Gastroesophageal sphincter (tissue), 4 donors: ENCODE data around the gene NOL3. TPM values are rescaled to one million over a fixed set of nuclear protein-coding genes. Genes with fewer than 3 reads are reported as not detected.
A peak's percentile ranks its signal among the peaks of the same experiment; 100 is the strongest.

ENCODE experiments used
- ATAC-seq: fragments of 150-250 bp; one replicate; pipeline ENCODE4 v1.9.1; 2016; ENCODE audit warnings: mild to moderate bottlenecking, moderate library complexity
- H3K27ac ChIP-seq, 4 donors: fragments of 200-600 bp; sonication (generic) in 3 of 4; 1 replicate in 3 of 4; 2 replicates in 1 of 4; pipeline ENCODE4 v1.5.1; 2016 to 2019
- H3K27me3 ChIP-seq: fragments of 200-600 bp; sonication (generic); one replicate; pipeline ENCODE4 v1.5.1; 2019
- H3K36me3 ChIP-seq, 2 donors: fragments of 200-600 bp; sonication (generic); one replicate each; pipeline ENCODE4 v1.5.1; 2019; ENCODE audit warnings: control low read depth in 1 of 2
- H3K4me1 ChIP-seq, 3 donors: fragments of 200-600 bp; sonication (generic); 1 replicate in 2 of 3; 2 replicates in 1 of 3; pipeline ENCODE4 v1.5.1; 2016 to 2019; ENCODE audit warnings: control low read depth in 2 of 3
- H3K4me3 ChIP-seq, 2 donors: fragments of 200-600 bp; sonication (generic); one replicate each; pipeline ENCODE4 v1.5.1; 2019; ENCODE audit warnings: mild to moderate bottlenecking in 1 of 2, moderate library complexity in 1 of 2
- H3K9me3 ChIP-seq, 3 donors: fragments of 200-600 bp; sonication (generic); one replicate each; pipeline ENCODE4 v1.5.1; 2017 to 2019; ENCODE audit warnings: control low read depth in 2 of 3
- CTCF ChIP-seq, 4 experiments: fragments of 200-600 bp in 2 of 4; fragments of 450-650 bp in 2 of 4; sonication (generic) in 1 of 4; IDR thresholded peaks; one replicate each; pipeline ENCODE4 v1.5.1; 2017 to 2019; ENCODE audit warnings: antibody characterized with exemption in 4 of 4, mild to moderate bottlenecking in 2 of 4, moderate library complexity in 2 of 4
- EP300 ChIP-seq: sonication (generic); formaldehyde crosslinking; IDR thresholded peaks from one replicate; pipeline ENCODE4 v1.6.1; 2017; ENCODE audit warnings: antibody characterized with exemption, mild to moderate bottlenecking
- POLR2A ChIP-seq, 2 donors: fragments of 450-650 bp; IDR thresholded peaks; one replicate each; pipeline ENCODE4 v1.6.1; 2017; ENCODE audit warnings: antibody characterized with exemption in 2 of 2, mild to moderate bottlenecking in 2 of 2, moderate library complexity in 1 of 2
- POLR2AphosphoS5 ChIP-seq: sonication (generic); formaldehyde crosslinking; IDR thresholded peaks from one replicate; pipeline ENCODE4 v1.6.1; 2017; ENCODE audit warnings: antibody characterized with exemption
- WGBS, 2 donors: methylation state at CpG; one replicate each; pipeline ENCODE4 v1.1.5; 2018; ENCODE audit warnings: low coverage in 1 of 2; 5-methylcytosine and 5-hydroxymethylcytosine counted together
- total RNA-seq, 4 donors: library from RNA; depleted of rRNA; stranded (reverse); fragments of >200 nt; gene quantifications; one replicate each; pipeline ENCODE4 v1.1.0, GENCODE V29; 2016

Gene NOL3
- total RNA-seq, 4 donors from 2014 or later: 23.0 to 78.9 (median 49.9) TPM

DNA sequence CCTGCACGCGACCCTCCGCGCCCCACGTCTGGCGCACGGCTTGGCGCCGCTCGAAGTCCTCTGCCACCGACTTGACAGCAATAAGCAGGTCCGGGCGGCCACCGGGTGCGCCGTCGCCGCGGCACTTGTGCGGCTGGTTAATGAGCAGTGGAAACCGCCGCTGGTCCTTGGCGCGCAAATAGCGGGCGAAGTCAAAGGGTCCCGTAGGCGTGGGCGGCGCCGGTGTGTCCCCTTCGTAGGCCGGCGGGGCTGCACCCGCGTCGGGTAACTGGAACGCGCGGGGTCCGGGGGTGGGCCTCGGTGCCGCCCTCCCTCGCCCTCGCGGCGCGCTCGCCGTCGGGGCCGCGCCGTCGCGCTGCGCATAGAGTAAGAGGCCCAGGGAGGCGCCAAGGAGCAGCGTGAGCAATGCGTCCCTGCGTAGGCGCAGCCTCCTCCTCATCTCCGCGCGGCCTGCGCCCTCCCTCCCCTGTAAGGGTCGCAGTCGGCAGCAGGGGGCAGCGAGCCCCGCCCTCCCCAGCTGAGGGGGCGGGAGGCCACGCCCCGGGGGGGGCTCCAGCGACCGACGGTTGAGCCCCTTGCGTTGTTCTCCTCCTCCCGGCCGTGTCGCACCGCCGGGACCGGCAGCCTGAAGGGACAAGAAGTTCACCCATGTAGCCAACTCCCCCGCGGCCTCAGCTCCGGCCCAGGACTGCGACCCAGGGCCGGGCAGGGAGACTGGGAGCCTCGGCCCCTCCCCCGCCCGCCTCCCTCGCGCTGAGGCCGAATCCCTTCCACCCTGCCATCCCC lies 20.1 kb upstream of the NOL3 start:
- Histone ChIP-seq H3K9me3 (no peaks in the 10 kb centered on the region), H3K27ac (peak overlapping the region; percentile 72 to 95 (median 92)), H3K4me1 (peaks cover 0 to 42% (median 16%) of the 10 kb centered on the region in 3 donors), H3K4me3 (peak overlapping the region; percentile 43 to 80), H3K27me3 (no peaks in the 10 kb centered on the region), H3K36me3 (peaks cover 0 to 44% of the 10 kb centered on the region in 2 donors)
- peak; percentile 39 for ATAC-seq
- no peak for TF ChIP-seq POLR2A (IDR thresholded peaks at IDR 0.05)
- peak; percentile 24 for TF ChIP-seq POLR2AphosphoS5
- TF ChIP-seq CTCF (IDR thresholded peaks at IDR 0.05): peak in 1 of 4 experiments; percentile 16
- no peak for TF ChIP-seq EP300
- WGBS, 2 donors: no CpG with 5 or more reads among the region's 94 CpGs

GRCh38 chr16:67150833-67151396 lies 19.4 kb upstream of the NOL3 start, which contains the start of gene B3GNT9:
TSS of gene B3GNT9 (minus strand) at chr16:67150998. CDS start at chr16:67150485, 513 bp downstream.
- no peaks in the 10 kb centered on the region for H3K9me3 ChIP-seq
- peak; percentile 84 for ATAC-seq
- peaks cover 0 to 49% (median 22%) of the 10 kb centered on the region in 3 donors for H3K4me1 ChIP-seq
- peak in 1 of 4 experiments; percentile 8 for TF ChIP-seq CTCF (IDR thresholded peaks at IDR 0.05)
- peak; percentile 27 for TF ChIP-seq POLR2AphosphoS5
- TF ChIP-seq POLR2A (IDR thresholded peaks at IDR 0.05): no peak
- peak within 1 kb of the TSS; percentile 72 to 95 (median 92) for H3K27ac ChIP-seq
- peak within 1 kb of the TSS; percentile 43 to 80 for H3K4me3 ChIP-seq
- no peaks in the 10 kb centered on the region for H3K27me3 ChIP-seq
- H3K36me3 ChIP-seq: peaks cover 0 to 37% of the 10 kb centered on the region in 2 donors
- 2% methylated on average over 9 of the region's 34 CpGs; no CpG with 5 or more reads in 1 of the 2 donors for WGBS, 2 donors

DNA sequence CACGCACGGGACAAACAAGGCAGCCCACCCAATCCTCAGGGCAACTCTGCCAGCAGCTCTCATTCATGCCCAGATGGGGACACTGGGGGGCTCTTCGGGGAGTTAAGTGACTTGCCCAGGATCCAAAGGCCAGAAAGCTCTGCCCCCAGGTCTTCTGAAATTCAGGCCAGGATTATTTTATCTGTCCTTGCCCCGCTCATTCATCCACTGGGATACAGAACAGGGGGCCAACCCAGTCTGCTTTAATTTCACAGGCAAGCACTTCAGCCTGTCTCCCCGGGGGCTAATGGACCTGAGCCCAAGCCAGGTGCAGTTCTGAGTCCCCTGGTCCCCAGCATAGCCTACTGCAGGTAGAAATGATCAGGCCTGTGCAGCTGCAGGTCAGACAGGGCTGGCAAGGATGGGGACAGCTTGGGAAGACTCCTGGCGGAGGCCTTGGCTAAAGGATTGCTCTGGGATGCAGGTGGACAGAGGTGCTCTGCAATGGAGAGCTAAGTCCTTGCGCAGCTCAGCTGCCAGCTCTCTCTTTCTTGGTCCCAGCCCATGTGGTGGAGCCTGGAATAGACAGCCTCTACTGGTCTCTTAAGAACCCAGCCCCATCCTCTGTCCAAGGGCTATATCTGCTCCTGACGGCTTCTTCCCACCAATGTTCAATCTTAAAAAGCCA lies 18.8 kb upstream of the NOL3 start:
- WGBS, 2 donors: 0 to 32% methylated on average over 1 to 6 of the region's 8 CpGs
- peak in 1 of 4 experiments; percentile 1 for TF ChIP-seq CTCF (IDR thresholded peaks at IDR 0.05)
- TF ChIP-seq EP300: no peak
- ATAC-seq: no peak
- Histone ChIP-seq H3K36me3 (peaks cover 0 to 31% of the 10 kb centered on the region in 2 donors), H3K27ac (peak overlapping the region in 3 of 4 donors; percentile 92 to 95 (median 93)), H3K4me1 (peaks cover 0 to 50% (median 22%) of the 10 kb centered on the region in 3 donors), H3K4me3 (peak overlapping the region in 1 of 2 donors; percentile 80), H3K9me3 (no peaks in the 10 kb centered on the region), H3K27me3 (no peaks in the 10 kb centered on the region)

GRCh38 chr16:67154578-67155294 lies 15.6 kb upstream of the NOL3 start:
- Histone ChIP-seq H3K4me3 (peak overlapping the region in 1 of 2 donors; percentile 28), H3K9me3 (no peaks in the 10 kb centered on the region), H3K36me3 (no peaks in the 10 kb centered on the region), H3K27ac (no peak overlapping the region), H3K4me1 (peaks cover 0 to 52% (median 22%) of the 10 kb centered on the region in 3 donors), H3K27me3 (no peaks in the 10 kb centered on the region)
- 4 to 27% methylated on average over 3 to 11 of the region's 61 CpGs for WGBS, 2 donors
- TF ChIP-seq POLR2AphosphoS5 (no peak), POLR2A (IDR thresholded peaks at IDR 0.05) (no peak), CTCF (IDR thresholded peaks at IDR 0.05) (no peak), EP300 (no peak)
- no peak for ATAC-seq
